ENCODE results near the gene TAF15. TPM values are rescaled to one million over a fixed set of nuclear protein-coding genes. Genes with fewer than 3 reads are reported as not detected.

TAF15 gene
- polyA plus RNA-seq, 1 experiment: 27.4 TPM

- no peak for DNase-seq (ENCODE audit: low read depth)
- CTCF ChIA-PET: no interaction called here
- POLR2A ChIA-PET: no interaction called here
- no peak for TF ChIP-seq CTCF (IDR thresholded peaks at IDR 0.05; ENCODE audit: insufficient read depth, low read depth, low read length)
- H3K4me3 ChIP-seq (ENCODE audit: low read depth, low read length): no peak overlapping the region
- H3K36me3 ChIP-seq (ENCODE audit: control insufficient read depth, insufficient read depth, low read length): no peaks in the 10 kb centered on the region
- H3K27me3 ChIP-seq (ENCODE audit: control insufficient read depth, insufficient read depth, low read length): peaks cover 2% of the 10 kb centered on the region; the same call in 1 of the 2 replicates
Measured at GRCh38 chr17:35894206-35894605, 84.9 kb downstream of the TAF15 start.

- ChIA-PET CTCF (no interaction called here), POLR2A (no interaction called here)
- H3K4me3 ChIP-seq (ENCODE audit: low read depth, low read length): no peak overlapping the region
- H3K27me3 ChIP-seq (ENCODE audit: control insufficient read depth, insufficient read depth, low read length): peaks cover 2% of the 10 kb centered on the region; the same call in 1 of the 2 replicates
- no peaks in the 10 kb centered on the region for H3K36me3 ChIP-seq (ENCODE audit: control insufficient read depth, insufficient read depth, low read length)
- no peak for TF ChIP-seq CTCF (IDR thresholded peaks at IDR 0.05; ENCODE audit: insufficient read depth, low read depth, low read length)
- DNase-seq (ENCODE audit: low read depth): no peak
Measured at GRCh38 chr17:35895636-35896587, 86.6 kb downstream of the TAF15 start.

Small RNA genes lying within 50 kb of the gene (small RNA-seq; reads per million reads assigned to genes)
- gene RF00100 (ENCODE audit: insufficient read length, low read depth, low replicate concordance): 0.84 reads per million

Other genes with a start within 250 kb of the TAF15 start
- gene SLFN14, start 248.7 kb upstream of the TAF15 start, polyA plus RNA-seq (2011; rRNA removed): not detected in 2 replicates
- 8.5 and 11.0 TPM in 2 replicates for gene PEX12, start 230.9 kb upstream of the TAF15 start, polyA plus RNA-seq (2011; rRNA removed)
- gene AP2B1, start 222.2 kb upstream of the TAF15 start, polyA plus RNA-seq (2011; rRNA removed): 122 and 151 TPM in 2 replicates
- gene RASL10B, start 77.8 kb upstream of the TAF15 start, polyA plus RNA-seq (2011; rRNA removed): 3.2 and 4.5 TPM in 2 replicates
- not detected in 2 replicates for gene GAS2L2, start 56.2 kb upstream of the TAF15 start, polyA plus RNA-seq (2011; rRNA removed)
- not detected in 2 replicates for gene C17orf50, start 48.6 kb upstream of the TAF15 start, polyA plus RNA-seq (2011; rRNA removed)
- gene MMP28, start 13.8 kb upstream of the TAF15 start, polyA plus RNA-seq (2011; rRNA removed): 0.15 and 0.28 TPM in 2 replicates
- gene HEATR9, start 59.4 kb downstream of the TAF15 start, polyA plus RNA-seq (2011; rRNA removed): not detected in 2 replicates
- gene CCL5, start 70.9 kb downstream of the TAF15 start, polyA plus RNA-seq (2011; rRNA removed): 0.16 TPM in 2 replicates
- gene RDM1, start 121.3 kb downstream of the TAF15 start, polyA plus RNA-seq (2011; rRNA removed): 0.17 and 0.20 TPM in 2 replicates
- not detected in 2 replicates for gene LYZL6, start 134.2 kb downstream of the TAF15 start, polyA plus RNA-seq (2011; rRNA removed)
- not detected in 2 replicates for gene CCL16, start 172.0 kb downstream of the TAF15 start, polyA plus RNA-seq (2011; rRNA removed)
- not detected in 2 replicates for gene CCL14, start 177.2 kb downstream of the TAF15 start, polyA plus RNA-seq (2011; rRNA removed)
- gene CCL15, start 192.1 kb downstream of the TAF15 start, polyA plus RNA-seq (2011; rRNA removed): not detected in 2 replicates
- not detected in 2 replicates for gene CCL23, start 208.5 kb downstream of the TAF15 start, polyA plus RNA-seq (2011; rRNA removed)

All from BJ (cell line).